BJ (cell line): ENCODE measurements around the gene NBEAL2. TPM values are rescaled to one million over a fixed set of nuclear protein-coding genes. Genes with fewer than 3 reads are reported as not detected.

Experiments used
- CTCF ChIA-PET: fragments of 350-600 bp; formaldehyde crosslinking; extraction: SDS; loops from one replicate; lab custom pipeline; 2021; ENCODE audit warnings: antibody characterized with exemption, inconsistent platforms; lab: Yijun Ruan, JAX
- POLR2A ChIA-PET: fragments of 300-600 bp; sonication (Branson Sonifier 250); formaldehyde crosslinking; extraction: SDS; loops from one replicate; lab custom pipeline; 2021; ENCODE audit warnings: antibody characterized with exemption; lab: Charles Lee
- DNase-seq: peaks from one replicate; pipeline ENCODE4 v3.0.0-alpha.2; 2011; ENCODE audit warnings: low read depth
- H3K27me3 ChIP-seq: 2 replicates; pipeline ENCODE4 v1.6.0; 2011; ENCODE audit warnings: low read length; ENCODE audit not compliant: control insufficient read depth, insufficient read depth
- H3K36me3 ChIP-seq: 2 replicates; pipeline ENCODE4 v1.5.1; 2011; ENCODE audit warnings: low read length; ENCODE audit not compliant: control insufficient read depth, insufficient read depth
- H3K4me3 ChIP-seq: 2 replicates; pipeline ENCODE4 v1.5.1; 2011; ENCODE audit warnings: low read depth, mild to moderate bottlenecking, control low read depth, low read length
- CTCF ChIP-seq: IDR thresholded peaks from 2 replicates; pipeline ENCODE4 v1.5.1; 2011; ENCODE audit warnings: low read depth, mild to moderate bottlenecking, control low read depth, inconsistent platforms, low read length, moderate library complexity; ENCODE audit not compliant: insufficient read depth
- polyA plus RNA-seq: library from polyadenylated mRNA; depleted of rRNA; stranded (reverse); fragments of >200 nt; gene quantifications from 2 replicates; pipeline ENCODE4 v1.2.3, GENCODE V29; 2011

The NBEAL2 gene
- polyA plus RNA-seq, 1 experiment: 5.1 TPM

DNA sequence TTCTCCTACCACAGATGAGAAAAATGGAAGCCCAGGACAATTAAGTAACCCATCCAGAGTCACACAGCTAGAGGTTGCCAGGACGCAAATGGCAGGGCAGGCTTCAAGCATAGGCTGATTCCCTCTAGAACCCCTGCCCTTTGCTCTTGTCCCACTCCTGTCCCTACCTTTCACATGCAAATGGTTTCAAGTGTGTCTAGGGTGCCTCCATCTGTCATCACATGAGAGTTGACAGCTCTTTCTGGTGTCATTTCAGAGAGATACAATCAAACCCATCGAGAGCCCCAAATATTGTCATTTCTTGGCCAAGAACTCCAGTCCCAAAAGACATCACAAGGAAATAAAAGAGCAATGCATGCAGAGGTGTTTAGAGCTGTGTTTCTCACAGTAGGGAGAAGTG is 26.7 kb upstream of the NBEAL2 start:
- CTCF ChIA-PET: interaction anchor here (1.0 kb wide), 1 partner anchor 9 kb away, joined by 3 read pairs; no protein-coding TSS in a partner anchor
- Histone ChIP-seq H3K27me3 (no peaks in the 10 kb centered on the region), H3K4me3 (no peak overlapping the region), H3K36me3 (peaks cover 1% of the 10 kb centered on the region)
- no peak for DNase-seq
- TF ChIP-seq CTCF: no peak
- POLR2A ChIA-PET: no interaction called here

DNA sequence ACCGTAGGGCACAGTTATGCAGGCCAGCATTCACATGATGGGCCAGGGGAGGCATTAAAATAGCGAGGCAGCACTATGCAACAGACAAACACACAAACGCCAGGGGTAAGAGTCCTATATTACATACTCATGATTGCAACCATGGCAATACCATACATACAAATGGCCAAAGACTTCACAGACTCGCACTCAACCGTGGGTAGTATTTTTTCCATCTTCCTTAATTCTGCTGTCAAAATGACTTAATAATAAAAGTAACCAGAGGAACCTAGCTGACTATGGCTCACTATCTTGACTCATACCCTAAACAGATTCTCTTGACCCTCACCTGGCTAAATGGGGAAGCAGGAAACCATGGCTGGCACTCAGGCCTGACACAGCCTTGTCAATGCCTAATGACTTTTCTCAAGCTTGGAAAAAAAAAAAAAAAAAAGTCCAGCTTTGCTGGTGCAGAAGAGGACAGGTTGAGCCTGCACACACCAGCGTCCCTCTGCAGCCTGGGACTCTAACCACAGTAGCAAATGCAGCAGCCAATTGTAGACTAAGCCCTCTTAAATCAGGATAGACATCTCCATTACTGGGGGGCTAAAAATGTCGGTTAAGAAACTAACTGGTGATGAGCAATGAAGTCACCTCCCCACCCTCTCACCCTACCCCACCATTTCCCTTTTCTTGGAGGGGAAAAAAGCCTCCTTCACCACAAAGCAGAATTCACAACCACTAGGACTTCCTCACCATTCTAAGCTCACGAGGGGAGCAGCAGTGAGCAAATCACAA is 26.0 kb upstream of the NBEAL2 start:
- no peaks in the 10 kb centered on the region for H3K36me3 ChIP-seq
- no peaks in the 10 kb centered on the region for H3K27me3 ChIP-seq
- ChIA-PET CTCF (interaction anchor here (1.0 to 1.4 kb wide), 2 partner anchors 9 to 18 kb away, joined by 3 to 4 read pairs; no protein-coding TSS in a partner anchor), POLR2A (interaction anchor here (0.7 kb wide), 1 partner anchor 15 kb away, joined by 4 read pairs; no protein-coding TSS in a partner anchor)
- H3K4me3 ChIP-seq: no peak overlapping the region
- TF ChIP-seq CTCF: no peak
- no peak for DNase-seq

- no peak for TF ChIP-seq CTCF
- Histone ChIP-seq H3K4me3 (no peak overlapping the region), H3K36me3 (peaks cover under 1% of the 10 kb centered on the region; the same call in 1 of the 2 replicates), H3K27me3 (no peaks in the 10 kb centered on the region)
- POLR2A ChIA-PET: no interaction called here
- CTCF ChIA-PET: interaction anchor here (1.4 kb wide), 1 partner anchor 19 kb away, joined by 4 read pairs; no protein-coding TSS in a partner anchor
- no peak for DNase-seq
Observed at GRCh38 chr3:46954178-46954577, 25.3 kb upstream of the NBEAL2 start.

DNA sequence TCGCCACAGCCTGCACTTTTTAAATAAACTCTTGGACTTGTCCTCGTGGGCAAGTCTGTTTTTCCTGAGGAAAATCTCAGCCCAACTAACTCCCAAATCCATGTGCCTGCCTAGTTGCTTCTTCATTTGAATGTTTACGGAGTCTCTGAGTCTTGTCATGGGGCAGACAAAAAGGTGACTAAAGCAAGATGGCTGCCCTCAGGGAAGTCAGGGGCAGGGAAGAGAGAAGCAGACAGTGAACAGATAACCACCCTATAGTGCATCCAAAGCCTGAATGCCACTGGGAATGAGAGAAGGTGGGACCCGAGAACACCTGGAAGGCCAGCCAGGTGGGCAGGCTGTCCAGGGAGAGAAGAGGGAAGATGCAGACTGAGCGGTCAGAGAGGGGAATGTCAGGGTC is 24.3 kb upstream of the NBEAL2 start:
- no peak for TF ChIP-seq CTCF
- CTCF ChIA-PET: no interaction called here

GRCh38 chr3:46955801-46956259 is 23.6 kb upstream of the NBEAL2 start:
- H3K36me3 ChIP-seq: peaks cover 1% of the 10 kb centered on the region; the same call in 1 of the 2 replicates
- H3K4me3 ChIP-seq: no peak overlapping the region
- no peaks in the 10 kb centered on the region for H3K27me3 ChIP-seq
- CTCF ChIA-PET: no interaction called here
- POLR2A ChIA-PET: no interaction called here
- DNase-seq: no peak
- TF ChIP-seq CTCF: no peak

More for the DNA sequence above, 24.3 kb upstream of the NBEAL2 start:
- no peak overlapping the region for H3K4me3 ChIP-seq
- DNase-seq: no peak
- peaks cover 1% of the 10 kb centered on the region; the same call in 1 of the 2 replicates for H3K36me3 ChIP-seq
- H3K27me3 ChIP-seq: no peaks in the 10 kb centered on the region
- POLR2A ChIA-PET: no interaction called here
